OCI-LY7 (cell line): ENCODE results near the gene POPDC3.

Experiments
- CTCF ChIP-seq: fragments of 200-600 bp; sonication (generic); conservative IDR thresholded peaks from 2 replicates; pipeline ENCODE4 v1.5.1; 2014; ENCODE audit warnings: mild to moderate bottlenecking, antibody characterized with exemption, low read length, moderate library complexity, mixed read lengths
- EZH2phosphoT487 ChIP-seq: fragments of 200-600 bp; sonication (generic); IDR thresholded peaks from 2 replicates; pipeline ENCODE4 v1.6.1; 2018; ENCODE audit warnings: low read depth, borderline replicate concordance, mild to moderate bottlenecking, mixed run types, antibody characterized with exemption, low read length, moderate library complexity, mixed read lengths

GRCh38 chr6:105194591-105194990 is 14.8 kb upstream of the POPDC3 start:
- TF ChIP-seq CTCF (no peak), EZH2phosphoT487 (no peak)
